Adrenal gland (tissue), 5 donors: Measurements from ENCODE around the gene FXYD2.

Experiments used
- POLR2A ChIP-seq, 2 donors: fragments of 450-650 bp; IDR thresholded peaks; one replicate each; pipeline ENCODE4 v1.6.1; 2017; ENCODE audit warnings: antibody characterized with exemption in 2 of 2, mild to moderate bottlenecking in 2 of 2, moderate library complexity in 1 of 2
- TF ChIP-seq, protein P1 (sequence below), 6 experiments: fragments of 450-650 bp in 4 of 6; fragments of 200-600 bp in 2 of 6; sonication (generic) in 1 of 6; IDR thresholded peaks; 1 replicate in 5 of 6; 2 replicates in 1 of 6; pipeline versions ENCODE4 v1.5.1 to v1.8.0; 2016 to 2021; ENCODE audit warnings: antibody characterized with exemption in 6 of 6, mild to moderate bottlenecking in 2 of 6, moderate library complexity in 1 of 6
- donor health status: DM: no; HTN: no; CAD: no.

- TF ChIP-seq, protein P1, sequence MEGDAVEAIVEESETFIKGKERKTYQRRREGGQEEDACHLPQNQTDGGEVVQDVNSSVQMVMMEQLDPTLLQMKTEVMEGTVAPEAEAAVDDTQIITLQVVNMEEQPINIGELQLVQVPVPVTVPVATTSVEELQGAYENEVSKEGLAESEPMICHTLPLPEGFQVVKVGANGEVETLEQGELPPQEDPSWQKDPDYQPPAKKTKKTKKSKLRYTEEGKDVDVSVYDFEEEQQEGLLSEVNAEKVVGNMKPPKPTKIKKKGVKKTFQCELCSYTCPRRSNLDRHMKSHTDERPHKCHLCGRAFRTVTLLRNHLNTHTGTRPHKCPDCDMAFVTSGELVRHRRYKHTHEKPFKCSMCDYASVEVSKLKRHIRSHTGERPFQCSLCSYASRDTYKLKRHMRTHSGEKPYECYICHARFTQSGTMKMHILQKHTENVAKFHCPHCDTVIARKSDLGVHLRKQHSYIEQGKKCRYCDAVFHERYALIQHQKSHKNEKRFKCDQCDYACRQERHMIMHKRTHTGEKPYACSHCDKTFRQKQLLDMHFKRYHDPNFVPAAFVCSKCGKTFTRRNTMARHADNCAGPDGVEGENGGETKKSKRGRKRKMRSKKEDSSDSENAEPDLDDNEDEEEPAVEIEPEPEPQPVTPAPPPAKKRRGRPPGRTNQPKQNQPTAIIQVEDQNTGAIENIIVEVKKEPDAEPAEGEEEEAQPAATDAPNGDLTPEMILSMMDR (IDR thresholded peaks at IDR 0.05) = no peak
- TF ChIP-seq POLR2A (IDR thresholded peaks at IDR 0.05) = no peak
Observed at GRCh38 chr11:117796456-117796871, 28.1 kb downstream of the FXYD2 start.
